Activated CD4-positive, alpha-beta T cell treated with anti-CD3 and anti-CD28 coated beads for 48 hours (primary cell): ENCODE measurements around the gene ARHGEF28.

Experiments used
- DNase-seq: peaks from one replicate; pipeline ENCODE4 v3.0.0-alpha.2; 2020

Gene ARHGEF28

DNA sequence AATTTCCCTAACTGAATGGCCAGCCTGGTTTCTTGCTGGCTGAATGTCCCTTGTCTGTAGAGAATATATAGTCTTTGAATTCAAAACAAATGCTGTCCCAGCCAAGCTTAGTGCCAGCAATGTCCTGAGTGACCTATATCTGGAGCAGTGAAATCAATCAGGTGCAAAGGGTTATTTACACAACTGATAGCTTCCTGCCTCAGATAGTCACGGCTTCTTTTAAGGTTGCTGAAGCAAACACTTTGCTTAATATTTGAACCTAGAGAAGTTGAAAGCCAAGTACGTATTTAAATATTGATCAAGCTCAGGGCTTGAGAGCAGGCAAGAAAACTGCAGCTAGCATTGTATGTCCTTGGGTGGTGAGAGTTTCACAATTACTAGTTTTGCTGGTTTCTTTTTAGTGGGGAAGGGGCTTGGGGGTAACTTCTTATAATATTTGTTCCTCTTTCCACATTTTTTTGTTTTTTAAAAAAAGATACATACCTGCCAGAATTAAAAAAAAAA is 2.0 kb upstream of the ARHGEF28 start:
- DNase-seq: no peak

DNA sequence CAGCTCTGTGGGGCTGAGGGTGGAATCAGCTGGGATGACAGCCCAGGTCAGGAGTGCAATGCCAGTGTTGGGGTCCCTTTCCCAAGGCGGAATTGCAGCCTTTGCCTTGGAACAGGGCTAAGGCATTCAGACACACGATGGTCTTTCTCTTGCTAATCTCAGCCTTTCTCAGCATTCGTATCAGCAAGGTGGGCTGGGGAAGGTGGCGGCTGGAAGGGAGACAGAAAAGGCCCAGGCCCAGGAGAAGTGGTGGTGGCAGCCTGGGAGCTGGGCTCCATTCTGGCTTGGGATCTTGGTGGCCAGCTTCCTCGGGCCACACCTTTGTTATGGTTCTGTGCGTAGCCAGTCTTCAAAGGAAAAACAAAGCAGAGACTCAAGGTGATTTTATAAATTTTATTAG is 1.1 kb upstream of the ARHGEF28 start:
- no peak for DNase-seq

DNA sequence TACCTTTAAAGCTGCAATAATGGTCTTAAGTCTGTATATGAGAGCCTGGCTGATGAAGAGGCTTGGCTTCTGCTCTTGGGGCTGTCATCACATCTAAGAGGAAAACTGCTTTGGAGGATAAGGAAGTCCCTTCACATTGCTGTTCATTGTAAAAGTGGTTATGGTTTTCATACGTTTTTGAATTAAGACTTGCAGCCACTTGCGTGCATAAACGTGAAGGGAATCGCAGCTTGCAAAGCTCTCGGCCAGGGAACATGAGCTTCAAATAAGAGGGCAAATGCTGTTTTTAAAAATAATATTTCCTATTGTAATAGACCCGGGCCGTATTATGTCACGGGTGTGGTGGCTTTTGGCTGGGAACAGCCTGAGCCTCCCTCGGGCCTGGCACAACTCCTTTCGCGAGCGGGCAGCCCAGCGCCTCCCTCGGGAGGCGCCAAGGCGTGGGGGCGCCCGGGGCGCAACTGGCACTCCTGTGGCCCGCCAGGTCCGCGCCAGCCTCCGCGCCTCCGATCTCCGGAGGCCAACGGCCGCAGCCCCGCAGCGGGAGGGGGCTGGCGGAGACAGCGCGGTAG is 538 bp upstream of the ARHGEF28 start:
- no peak for DNase-seq

DNA sequence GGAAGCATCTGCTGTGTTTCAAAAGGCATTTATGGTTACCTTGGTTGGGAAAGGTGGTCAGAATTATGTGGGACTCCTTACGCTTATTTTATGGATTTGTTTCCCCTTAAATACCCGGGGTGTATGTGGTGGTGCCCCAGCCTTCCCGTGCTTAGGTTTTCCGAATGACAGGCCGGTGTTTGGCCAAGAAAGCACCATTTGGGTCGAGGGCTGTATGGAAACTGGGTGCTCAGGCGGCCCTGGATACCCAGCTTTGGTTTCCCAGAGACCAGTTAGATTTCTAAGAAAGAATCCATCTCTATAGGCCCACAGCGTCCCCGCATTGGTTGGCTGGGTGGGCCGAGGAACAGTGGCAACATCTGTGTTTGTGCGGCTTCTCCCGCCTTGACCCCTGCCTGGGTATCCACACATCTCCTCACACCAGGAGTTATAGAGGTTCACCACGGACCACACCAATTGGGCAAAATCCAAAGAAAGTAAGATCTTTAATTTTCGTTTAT is 868 bp downstream of the ARHGEF28 start:
- DNase-seq: no peak

DNA sequence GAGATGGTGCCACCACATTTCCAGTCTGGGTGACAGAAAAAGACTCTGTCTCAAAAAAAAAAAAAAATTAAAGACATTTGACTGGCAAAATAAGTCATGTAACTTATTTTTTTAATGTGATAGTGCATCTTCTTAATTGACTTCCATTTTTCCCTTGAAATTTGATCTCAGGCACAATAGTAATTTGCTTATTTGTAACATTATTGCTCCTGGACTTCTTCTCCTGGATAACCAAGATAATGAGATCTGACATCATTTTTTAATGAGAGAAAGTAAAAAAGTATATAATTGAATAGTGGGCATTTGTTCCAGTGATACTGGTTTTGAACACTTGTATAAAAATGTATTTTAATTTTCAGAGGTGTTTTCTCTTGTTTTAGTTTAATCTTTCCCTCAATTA is 3.5 kb downstream of the ARHGEF28 start:
- DNase-seq: no peak

DNA sequence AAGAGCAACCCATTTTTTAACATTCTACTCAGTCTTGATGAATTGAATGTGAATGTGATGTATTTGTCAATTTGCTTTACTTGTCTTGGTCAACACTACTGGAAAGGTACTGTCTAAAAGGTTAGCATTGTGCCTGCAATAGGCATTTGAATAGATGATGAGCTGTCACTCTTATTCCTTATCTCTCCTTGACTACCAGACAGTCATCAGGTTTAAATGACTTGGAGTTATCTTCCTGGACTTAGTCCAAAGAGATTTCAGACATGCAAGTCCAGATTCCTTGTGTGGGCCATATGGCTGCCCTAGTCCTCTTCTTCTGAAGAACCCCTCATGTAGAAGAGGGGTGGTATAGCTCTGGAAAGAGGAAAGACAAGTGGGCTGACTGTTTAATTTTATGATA is 4.8 kb downstream of the ARHGEF28 start:
- DNase-seq: no peak

DNA sequence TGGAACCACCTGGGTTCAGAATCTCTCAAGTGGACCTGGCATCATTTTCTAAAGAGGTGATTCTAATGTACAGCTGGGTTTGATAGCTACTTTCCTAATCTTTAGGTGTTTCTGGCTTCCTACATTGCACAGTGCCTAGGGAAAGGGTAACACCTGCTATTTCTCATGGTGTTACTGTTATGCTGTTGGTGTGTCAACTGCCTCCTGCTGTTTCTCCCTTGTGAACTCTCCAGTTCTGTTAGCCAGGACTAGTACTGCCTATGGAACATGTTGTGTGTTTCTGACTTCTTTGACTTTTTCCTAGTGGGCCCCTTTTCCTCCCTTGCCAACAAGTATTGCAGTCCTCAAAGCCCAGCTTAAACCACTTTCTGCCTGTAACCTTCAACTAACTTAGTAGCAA is 5.5 kb downstream of the ARHGEF28 start:
- DNase-seq: no peak

DNA sequence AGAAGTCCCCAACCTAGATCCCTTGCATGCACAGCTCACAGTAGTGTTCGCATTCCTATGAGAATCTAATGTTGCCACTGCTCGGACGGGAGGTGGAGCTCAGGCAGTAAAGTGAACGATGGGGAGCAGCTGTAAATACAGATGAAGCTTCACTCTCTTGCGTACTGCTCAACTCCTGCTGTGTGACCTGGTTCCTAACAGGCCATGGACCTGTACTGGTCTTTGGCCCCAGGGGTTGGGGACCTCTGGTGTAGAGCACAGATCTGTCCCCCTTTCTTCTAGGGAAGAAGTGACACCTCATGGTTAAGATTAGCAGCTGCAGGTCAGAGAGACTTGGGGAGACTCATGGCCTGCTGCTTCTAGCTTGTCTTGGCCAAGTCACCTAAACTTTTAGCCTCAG is 7.1 kb downstream of the ARHGEF28 start:
- no peak for DNase-seq

DNA sequence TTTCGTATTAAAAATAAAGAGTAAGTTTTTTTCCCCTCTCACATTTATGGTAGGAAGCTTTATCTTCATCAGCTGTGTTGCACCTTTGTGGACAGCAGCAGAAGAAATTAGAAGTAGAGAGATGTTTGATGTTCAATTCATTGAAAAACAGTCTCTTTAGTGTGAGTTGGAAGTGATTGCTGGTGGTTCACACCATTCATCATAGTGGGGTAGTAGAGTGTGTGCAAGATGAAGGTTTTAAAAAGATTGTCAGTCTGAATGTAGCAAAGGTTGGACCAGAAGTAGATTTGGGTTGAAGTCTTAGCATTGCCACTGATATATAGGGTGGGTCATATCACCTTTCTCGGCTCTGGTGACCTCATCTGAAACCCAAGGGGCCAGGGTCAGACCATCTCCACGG is 10.4 kb downstream of the ARHGEF28 start:
- DNase-seq: no peak

DNA sequence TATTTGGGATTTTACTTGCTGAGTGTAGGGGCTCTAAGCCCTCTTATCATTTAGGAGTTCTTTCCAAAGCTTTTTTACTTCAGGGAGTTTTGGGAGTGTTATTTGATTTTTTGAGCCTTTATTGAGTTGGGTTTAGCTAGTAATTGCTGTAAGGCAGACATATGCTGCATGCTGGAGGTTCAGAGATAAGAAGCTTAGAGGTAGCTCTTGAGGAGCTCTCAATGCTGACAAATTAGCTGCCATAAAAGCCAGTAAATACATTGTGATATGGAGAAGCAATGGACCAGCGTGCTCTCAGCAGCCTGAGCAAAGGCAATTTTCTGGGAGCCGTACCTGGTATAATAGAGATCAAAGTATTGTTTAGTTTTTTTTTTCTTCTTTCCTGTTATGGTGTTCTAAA is 11.6 kb downstream of the ARHGEF28 start:
- DNase-seq: no peak

DNA sequence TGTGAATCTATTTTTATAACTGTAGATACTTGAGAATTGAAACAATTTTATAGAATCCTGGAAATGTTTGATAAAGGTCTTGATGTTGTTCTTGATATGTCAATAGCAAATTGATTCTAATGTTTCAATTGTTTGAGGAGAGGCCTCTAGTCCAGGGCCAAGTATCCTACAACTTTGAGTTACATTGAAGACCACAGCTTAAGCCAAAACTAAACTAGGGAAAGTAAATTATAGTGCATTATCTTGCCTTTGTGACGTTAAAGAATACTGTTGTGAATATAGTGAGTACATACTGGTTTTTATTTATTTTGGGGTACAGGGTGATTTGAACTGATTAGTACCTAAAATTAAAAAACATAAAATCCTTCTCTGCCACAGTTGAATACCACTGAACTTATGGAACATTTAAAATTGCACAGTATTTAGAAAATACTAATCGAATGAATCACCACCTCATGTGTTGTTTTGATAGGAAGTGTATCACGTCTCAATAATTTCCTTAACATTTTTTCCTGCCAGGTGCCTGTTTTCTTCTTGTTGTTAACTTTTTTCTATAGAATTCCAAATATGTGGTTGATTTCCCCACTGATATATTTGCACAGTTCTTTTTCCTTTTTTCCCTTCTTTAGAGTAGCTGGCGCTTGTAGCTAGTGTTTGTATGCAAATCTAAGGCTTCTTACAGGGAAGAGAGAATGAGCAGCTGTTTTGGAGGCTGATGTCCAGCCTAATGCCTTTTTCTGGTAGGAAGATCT is 12.5 kb downstream of the ARHGEF28 start:
- no peak for DNase-seq

DNA sequence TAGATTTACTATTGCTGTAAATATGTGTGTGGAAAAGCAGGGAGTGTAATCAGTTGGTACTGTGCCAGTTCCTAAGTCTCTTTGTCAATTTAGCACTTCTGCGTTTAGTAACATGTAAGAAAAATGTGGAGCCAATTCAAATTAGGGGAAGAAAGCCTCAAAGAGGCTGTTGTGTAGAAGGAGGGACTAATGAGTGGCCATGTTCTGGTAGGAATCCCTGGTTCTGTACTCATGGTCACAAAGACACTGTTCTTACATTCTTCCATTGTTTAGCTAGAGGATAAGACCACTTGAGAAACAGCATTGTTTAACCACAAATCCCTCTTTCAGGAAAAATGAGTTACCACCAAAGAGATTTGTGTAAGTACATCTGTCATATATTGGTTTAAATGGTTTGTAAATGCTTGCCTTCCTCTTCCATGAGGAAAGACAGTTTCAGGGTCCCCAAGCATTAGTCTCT is 14.9 kb downstream of the ARHGEF28 start:
- no peak for DNase-seq

DNA sequence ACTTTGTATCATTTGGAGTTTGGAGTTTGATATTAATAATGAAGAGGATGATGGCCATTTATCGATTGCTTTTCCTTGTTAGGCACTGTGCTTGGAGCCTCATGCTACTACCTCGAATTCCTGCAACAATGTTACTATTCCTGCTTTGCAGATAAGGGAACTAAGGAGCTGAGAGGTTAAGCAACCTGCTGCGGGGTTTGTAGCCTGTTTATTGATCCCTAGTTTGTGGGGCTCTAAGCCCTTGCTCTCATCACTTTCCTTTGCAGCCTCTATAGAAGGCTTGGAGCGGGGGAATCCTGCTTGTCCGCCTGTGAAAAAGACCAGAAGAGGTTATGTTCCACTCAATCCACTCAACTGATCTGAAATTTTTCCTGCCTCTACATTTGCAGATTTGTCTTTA is 15.8 kb downstream of the ARHGEF28 start:
- no peak for DNase-seq

DNA sequence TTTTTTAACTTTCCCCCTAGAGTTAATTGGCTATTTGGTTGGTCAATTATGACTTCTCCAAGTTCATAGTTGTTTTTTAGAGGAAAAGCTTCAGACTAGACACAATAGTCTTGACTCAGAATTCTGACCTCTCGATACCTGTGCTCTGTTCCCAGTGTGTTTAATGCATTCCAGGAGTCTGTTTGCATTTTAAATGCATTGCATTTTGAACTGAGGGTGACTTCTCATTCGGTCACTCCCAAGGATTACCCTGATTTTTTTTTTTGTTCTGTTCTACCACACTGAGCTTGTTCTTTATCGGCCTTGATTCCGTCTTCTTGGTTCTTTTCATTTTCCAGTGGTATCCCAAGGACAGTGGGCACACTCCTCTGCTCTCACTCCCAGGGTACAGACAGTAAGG is 16.3 kb downstream of the ARHGEF28 start:
- DNase-seq: no peak

DNA sequence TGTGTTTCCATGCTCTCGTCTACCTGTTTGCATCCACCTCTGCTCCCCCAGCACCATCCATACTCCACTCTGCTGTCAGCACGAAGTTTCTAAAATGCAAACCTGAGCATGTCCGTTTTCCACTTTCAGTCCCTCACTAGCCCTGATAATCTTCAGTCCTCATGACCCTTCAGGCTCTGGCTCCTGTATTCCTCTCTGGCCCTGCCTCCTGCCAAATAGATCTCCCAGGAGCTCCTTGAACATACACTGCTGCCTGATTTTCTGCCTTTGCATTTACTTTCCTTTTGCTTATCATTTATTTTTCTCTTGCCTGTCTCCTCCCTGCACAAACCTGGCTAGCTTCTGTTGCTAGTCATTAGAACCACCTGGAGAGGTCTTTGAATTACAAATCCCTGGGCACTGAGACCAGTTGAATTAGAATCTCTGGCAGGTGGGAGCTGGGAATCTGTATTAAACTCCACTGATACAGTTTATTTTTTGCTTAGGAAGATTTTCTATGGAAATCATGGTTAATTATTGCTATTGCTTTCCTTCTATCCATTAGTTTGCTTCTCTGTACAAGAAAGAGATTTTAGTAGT is 18.5 kb downstream of the ARHGEF28 start:
- no peak for DNase-seq

DNA sequence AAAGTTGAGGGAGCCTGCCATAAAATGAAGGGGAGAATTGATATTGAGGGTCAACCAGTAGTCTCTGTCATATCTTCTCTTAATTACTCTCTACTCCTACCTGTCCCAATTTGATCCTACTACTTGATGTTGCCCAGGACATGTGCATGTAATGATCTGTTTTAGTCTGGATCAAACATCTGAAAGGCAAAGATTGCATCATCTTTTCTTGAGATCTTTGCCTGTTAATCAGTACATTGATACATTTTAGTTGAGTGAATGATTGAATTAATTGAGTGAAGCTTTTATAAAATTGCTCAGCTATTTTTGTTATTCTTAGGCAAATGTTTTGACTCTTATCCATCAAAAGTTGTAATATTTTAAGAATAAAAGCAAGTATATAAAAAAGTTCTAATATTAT is 21.7 kb downstream of the ARHGEF28 start:
- no peak for DNase-seq

DNA sequence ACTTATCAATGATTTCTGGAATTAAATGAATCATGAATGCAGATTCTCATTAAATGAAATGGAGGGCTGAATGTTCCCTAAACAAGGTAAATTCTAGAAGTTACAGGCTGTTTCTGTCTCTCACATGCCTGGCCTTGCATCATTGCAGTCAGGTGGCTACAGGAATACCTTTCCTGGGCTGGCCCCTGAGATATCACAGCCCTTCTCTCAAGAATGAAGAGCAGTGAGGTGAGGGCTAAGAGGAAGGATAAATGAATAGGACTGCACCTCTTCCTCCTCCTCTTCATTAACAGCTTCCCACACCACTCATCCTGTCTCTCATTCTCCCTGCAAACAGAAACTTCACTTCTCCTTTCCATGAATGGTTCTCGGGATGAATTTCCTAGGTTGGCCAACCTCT is 22.5 kb downstream of the ARHGEF28 start:
- no peak for DNase-seq

DNA sequence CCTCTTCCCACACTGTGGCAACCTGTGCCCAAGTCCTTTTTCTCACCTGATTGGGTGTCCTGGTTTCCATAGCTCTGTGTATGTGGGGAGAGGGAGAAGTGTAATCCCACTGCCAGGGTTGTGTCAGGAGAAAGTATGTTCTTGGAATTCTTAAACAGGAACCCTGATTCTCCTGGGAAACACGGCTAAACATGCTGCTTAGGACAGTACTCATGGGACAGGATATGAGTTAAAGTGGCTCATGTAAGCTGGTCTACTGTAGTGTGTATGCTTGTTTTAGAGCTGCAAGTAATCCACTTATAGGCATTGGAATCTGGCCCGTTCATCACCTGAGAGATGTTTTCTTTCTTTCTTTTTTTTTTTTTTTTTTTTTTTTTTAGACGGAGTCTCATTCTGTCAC is 23.9 kb downstream of the ARHGEF28 start:
- DNase-seq: no peak

DNA sequence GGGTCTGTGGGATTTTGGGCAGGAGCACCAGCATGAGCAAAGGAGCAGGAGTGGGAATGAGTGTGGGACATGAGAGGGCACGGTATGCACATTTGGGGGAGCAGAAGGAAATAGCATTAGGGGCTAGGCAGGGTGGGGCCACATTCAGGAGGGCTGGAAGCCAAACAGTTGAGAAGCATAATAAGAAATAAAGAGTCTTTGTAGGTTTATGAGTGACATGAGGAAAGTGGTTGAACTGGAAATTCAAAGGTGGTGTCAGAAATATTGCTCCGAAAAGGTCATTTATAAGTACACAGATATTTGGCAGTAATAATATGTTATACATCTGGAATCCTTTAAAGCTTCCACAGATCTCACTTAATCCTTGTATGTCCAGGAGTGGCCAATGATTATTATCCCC is 26.4 kb downstream of the ARHGEF28 start:
- DNase-seq: no peak

DNA sequence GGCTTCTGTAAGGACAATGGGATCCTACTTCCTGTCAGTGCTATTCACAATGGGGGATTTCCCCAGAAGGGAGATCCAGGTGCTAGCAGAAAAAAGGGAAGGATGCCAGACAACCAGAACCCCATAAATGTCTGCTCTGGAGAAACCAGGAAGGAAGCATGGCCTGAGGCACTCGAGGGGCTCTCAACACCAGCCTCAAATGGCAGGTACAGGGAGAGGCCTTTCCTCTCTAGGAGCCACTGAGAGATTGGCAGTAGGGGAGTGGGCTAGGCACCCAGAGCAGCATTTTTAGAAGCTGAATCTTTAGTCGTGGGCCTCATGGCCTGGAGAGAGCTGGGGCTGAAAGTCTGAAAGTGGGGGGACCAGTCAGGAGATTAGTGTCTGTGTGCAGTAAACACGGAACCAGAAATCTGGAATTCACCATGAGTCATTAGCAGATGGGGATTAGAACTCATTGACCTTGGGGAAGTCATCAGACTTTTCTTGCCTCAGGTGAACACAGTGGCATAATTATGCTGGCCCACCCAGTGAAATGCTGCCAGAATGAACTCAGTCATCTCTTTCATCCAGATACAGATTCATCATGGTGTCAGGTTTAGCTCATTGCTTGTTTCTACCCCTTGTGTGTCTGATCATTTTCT is 28.3 kb downstream of the ARHGEF28 start:
- no peak for DNase-seq

DNA sequence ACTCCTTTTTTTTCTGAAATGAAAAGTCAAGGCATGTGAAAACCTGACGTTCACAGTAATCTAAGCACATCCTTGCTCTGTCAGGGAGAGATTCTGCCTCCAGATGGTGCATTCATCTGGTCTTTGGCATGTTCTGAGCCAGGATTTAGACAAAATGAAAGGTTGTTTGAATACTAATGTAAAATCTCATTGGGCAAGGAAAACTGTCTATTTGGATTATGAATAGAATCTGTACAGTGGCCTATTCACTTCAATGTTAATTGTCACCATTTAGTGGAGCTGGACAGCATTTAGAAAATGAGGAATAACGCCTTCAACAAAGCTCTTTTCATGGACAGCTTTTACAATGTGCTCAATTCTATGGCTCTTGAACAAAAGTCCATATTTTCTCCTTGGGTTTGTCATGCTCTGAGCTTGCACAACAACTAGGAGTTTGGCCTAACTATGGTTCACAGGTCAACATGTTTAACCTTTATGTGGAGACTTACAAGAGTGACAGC is 28.9 kb downstream of the ARHGEF28 start:
- no peak for DNase-seq

DNA sequence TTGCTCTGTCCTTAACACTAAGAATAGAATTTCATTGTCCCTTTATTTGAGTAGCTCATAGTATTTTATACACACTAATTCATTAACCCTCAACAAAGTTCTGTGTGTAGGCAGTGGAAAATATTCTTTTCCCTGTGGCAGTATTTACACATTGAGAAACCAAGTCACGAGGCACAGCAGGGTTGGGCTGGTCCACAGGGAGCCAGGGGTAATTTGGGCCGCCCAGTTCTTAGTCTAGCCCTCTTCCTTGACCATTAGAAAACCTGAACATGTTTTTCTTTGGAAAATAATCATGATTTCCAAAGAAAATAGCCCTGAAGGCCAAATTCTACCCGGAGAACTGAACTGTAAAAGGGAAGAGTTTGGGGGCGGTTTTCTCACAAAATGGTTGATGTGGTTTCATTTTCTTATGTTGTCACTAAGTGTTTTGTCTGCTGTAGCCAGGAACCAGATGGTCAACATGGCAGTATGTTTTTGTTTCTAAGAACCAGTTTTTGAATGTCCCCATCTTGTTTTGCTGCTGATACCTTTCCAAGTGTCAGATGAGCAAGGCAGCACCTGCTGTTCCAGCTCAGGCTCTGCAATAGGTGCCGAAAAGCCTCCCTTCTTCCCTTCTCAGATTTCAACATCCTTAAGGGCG is 29.6 kb downstream of the ARHGEF28 start:
- DNase-seq: no peak

DNA sequence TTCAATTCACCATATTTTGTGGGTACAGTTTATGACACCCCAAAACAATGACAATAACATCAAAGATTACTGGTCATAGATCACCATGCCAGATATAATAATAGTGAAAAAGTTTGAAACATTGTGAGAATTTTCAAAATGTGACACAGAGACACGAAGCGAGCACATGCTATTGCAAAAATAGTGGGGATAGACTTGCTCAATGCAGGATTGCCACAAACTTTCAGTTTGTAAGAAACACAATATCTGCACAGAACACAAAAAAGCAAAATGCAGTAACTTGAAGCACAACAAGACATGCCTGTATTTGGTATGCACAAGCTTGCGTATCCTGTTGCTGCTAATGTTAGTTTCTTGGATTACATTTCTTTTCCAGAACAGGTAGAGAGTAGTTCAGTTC is 35.8 kb downstream of the ARHGEF28 start:
- no peak for DNase-seq
